Tibial nerve (tissue), 3 donors: ENCODE results near the gene NCAPG.

Experiments
- CTCF ChIP-seq, 5 experiments: fragments of 200-600 bp in 3 of 5; fragments of 450-650 bp in 2 of 5; sonication (generic) in 3 of 5; IDR thresholded peaks; one replicate each; pipeline ENCODE4 v1.5.1; 2016 to 2019; ENCODE audit warnings: antibody characterized with exemption in 5 of 5, mild to moderate bottlenecking in 3 of 5, moderate library complexity in 2 of 5
- POLR2A ChIP-seq, 2 donors: fragments of 450-650 bp; IDR thresholded peaks; one replicate each; pipeline ENCODE4 v1.6.1; 2017; ENCODE audit warnings: antibody characterized with exemption in 2 of 2, mild to moderate bottlenecking in 2 of 2, moderate library complexity in 2 of 2

GRCh38 chr4:17769406-17770174 is 41.2 kb upstream of the NCAPG start:
- TF ChIP-seq POLR2A (IDR thresholded peaks at IDR 0.05), result no peak
- no peak for TF ChIP-seq CTCF (IDR thresholded peaks at IDR 0.05)
